Measurements from ENCODE around the gene GSDMA.

GSDMA gene

DNA sequence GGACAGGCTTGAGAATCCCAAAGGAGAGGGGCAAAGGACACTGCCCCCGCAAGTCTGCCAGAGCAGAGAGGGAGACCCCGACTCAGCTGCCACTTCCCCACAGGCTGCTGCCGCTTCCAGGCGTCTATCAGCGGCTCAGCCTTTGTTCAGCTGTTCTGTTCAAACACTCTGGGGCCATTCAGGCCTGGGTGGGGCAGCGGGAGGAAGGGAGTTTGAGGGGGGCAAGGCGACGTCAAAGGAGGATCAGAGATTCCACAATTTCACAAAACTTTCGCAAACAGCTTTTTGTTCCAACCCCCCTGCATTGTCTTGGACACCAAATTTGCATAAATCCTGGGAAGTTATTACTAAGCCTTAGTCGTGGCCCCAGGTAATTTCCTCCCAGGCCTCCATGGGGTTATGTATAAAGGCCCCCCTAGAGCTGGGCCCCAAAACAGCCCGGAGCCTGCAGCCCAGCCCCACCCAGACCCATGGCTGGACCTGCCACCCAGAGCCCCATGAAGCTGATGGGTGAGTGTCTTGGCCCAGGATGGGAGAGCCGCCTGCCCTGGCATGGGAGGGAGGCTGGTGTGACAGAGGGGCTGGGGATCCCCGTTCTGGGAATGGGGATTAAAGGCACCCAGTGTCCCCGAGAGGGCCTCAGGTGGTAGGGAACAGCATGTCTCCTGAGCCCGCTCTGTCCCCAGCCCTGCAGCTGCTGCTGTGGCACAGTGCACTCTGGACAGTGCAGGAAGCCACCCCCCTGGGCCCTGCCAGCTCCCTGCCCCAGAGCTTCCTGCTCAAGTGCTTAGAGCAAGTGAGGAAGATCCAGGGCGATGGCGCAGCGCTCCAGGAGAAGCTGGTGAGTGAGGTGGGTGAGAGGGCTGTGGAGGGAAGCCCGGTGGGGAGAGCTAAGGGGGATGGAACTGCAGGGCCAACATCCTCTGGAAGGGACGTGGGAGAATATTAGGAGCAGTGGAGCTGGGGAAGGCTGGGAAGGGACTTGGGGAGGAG is 52.5 kb downstream of the GSDMA start, which contains the start of gene CSF3:
Gene CSF3, plus strand, starts transcription at position 436 of the 993 bp plus-strand sequence. Its CDS starts 35 bp downstream, at position 471.
- H3K4me2 ChIP-seq (ENCODE audit: low read length): no peak within 1 kb of the TSS
- TF ChIP-seq, protein P1, sequence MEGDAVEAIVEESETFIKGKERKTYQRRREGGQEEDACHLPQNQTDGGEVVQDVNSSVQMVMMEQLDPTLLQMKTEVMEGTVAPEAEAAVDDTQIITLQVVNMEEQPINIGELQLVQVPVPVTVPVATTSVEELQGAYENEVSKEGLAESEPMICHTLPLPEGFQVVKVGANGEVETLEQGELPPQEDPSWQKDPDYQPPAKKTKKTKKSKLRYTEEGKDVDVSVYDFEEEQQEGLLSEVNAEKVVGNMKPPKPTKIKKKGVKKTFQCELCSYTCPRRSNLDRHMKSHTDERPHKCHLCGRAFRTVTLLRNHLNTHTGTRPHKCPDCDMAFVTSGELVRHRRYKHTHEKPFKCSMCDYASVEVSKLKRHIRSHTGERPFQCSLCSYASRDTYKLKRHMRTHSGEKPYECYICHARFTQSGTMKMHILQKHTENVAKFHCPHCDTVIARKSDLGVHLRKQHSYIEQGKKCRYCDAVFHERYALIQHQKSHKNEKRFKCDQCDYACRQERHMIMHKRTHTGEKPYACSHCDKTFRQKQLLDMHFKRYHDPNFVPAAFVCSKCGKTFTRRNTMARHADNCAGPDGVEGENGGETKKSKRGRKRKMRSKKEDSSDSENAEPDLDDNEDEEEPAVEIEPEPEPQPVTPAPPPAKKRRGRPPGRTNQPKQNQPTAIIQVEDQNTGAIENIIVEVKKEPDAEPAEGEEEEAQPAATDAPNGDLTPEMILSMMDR (IDR thresholded peaks at IDR 0.05; ENCODE audit: low read depth, low read length, poor library complexity, severe bottlenecking): no peak
- TF ChIP-seq EZH2phosphoT487 (IDR thresholded peaks at IDR 0.05; ENCODE audit: borderline replicate concordance, low read length): no peak
- no peaks in the 10 kb centered on the region for H3K9me3 ChIP-seq (ENCODE audit: control insufficient read depth, insufficient read depth, low read length)
- no peaks in the 10 kb centered on the region for H3F3A ChIP-seq (ENCODE audit: control insufficient read depth, insufficient read depth)
- peaks cover 5% of the 10 kb centered on the region for H3K4me1 ChIP-seq (ENCODE audit: control insufficient read depth, low read length)
- H3K27ac ChIP-seq (ENCODE audit: low read depth, low read length): no peak within 1 kb of the TSS
- no peaks in the 10 kb centered on the region for H3K27me3 ChIP-seq (ENCODE audit: control insufficient read depth, low read length)
- H3K9me2 ChIP-seq (replicated peaks; ENCODE audit: control insufficient read depth, low read length): no peaks in the 10 kb centered on the region
- H4K20me1 ChIP-seq (ENCODE audit: control insufficient read depth, insufficient read depth, low read depth, low read length): no peaks in the 10 kb centered on the region
- H3K4me3 ChIP-seq (ENCODE audit: low read length): no peak within 1 kb of the TSS
- H3K79me2 ChIP-seq (ENCODE audit: control insufficient read depth, low read length): no peaks in the 10 kb centered on the region
- peaks cover 7% of the 10 kb centered on the region; the same call in 1 of the 2 replicates for H3K36me3 ChIP-seq (ENCODE audit: control insufficient read depth, low read length)

DNA sequence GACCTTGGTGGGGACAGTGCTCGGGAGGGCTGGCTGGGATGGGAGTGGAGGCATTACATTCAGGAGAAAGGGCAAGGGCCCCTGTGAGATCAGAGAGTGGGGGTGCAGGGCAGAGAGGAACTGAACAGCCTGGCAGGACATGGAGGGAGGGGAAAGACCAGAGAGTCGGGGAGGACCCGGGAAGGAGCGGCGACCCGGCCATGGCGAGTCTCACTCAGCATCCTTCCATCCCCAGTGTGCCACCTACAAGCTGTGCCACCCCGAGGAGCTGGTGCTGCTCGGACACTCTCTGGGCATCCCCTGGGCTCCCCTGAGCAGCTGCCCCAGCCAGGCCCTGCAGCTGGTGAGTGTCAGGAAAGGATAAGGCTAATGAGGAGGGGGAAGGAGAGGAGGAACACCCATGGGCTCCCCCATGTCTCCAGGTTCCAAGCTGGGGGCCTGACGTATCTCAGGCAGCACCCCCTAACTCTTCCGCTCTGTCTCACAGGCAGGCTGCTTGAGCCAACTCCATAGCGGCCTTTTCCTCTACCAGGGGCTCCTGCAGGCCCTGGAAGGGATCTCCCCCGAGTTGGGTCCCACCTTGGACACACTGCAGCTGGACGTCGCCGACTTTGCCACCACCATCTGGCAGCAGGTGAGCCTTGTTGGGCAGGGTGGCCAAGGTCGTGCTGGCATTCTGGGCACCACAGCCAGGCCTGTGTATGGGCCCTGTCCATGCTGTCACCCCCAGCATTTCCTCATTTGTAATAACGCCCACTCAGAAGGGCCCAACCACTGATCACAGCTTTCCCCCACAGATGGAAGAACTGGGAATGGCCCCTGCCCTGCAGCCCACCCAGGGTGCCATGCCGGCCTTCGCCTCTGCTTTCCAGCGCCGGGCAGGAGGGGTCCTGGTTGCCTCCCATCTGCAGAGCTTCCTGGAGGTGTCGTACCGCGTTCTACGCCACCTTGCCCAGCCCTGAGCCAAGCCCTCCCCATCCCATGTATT is 53.5 kb downstream of the GSDMA start:
- Histone ChIP-seq H3K27me3 (ENCODE audit: control insufficient read depth, low read length) (no peaks in the 10 kb centered on the region), H3K79me2 (ENCODE audit: control insufficient read depth, low read length) (no peaks in the 10 kb centered on the region), H3K4me3 (ENCODE audit: low read length) (no peak overlapping the region), H3K4me2 (ENCODE audit: low read length) (no peak overlapping the region), H3F3A (ENCODE audit: control insufficient read depth, insufficient read depth) (no peaks in the 10 kb centered on the region), H3K27ac (ENCODE audit: low read depth, low read length) (no peak overlapping the region), H3K4me1 (ENCODE audit: control insufficient read depth, low read length) (peaks cover 5% of the 10 kb centered on the region), H3K36me3 (ENCODE audit: control insufficient read depth, low read length) (peaks cover 7% of the 10 kb centered on the region; the same call in 1 of the 2 replicates), H3K9me2 (replicated peaks; ENCODE audit: control insufficient read depth, low read length) (no peaks in the 10 kb centered on the region), H4K20me1 (ENCODE audit: control insufficient read depth, insufficient read depth, low read depth, low read length) (no peaks in the 10 kb centered on the region), H3K9me3 (ENCODE audit: control insufficient read depth, insufficient read depth, low read length) (no peaks in the 10 kb centered on the region)
- TF ChIP-seq EZH2phosphoT487 (IDR thresholded peaks at IDR 0.05; ENCODE audit: borderline replicate concordance, low read length): no peak
- TF ChIP-seq, protein P1 (IDR thresholded peaks at IDR 0.05; ENCODE audit: low read depth, low read length, poor library complexity, severe bottlenecking): no peak

DNA sequence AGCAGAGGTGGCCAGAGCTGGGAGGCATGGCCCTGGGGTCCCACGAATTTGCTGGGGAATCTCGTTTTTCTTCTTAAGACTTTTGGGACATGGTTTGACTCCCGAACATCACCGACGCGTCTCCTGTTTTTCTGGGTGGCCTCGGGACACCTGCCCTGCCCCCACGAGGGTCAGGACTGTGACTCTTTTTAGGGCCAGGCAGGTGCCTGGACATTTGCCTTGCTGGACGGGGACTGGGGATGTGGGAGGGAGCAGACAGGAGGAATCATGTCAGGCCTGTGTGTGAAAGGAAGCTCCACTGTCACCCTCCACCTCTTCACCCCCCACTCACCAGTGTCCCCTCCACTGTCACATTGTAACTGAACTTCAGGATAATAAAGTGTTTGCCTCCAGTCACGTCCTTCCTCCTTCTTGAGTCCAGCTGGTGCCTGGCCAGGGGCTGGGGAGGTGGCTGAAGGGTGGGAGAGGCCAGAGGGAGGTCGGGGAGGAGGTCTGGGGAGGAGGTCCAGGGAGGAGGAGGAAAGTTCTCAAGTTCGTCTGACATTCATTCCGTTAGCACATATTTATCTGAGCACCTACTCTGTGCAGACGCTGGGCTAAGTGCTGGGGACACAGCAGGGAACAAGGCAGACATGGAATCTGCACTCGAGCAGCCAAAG is 54.7 kb downstream of the GSDMA start:
- peaks cover 13% of the 10 kb centered on the region for H3K36me3 ChIP-seq (ENCODE audit: control insufficient read depth, low read length)
- H3K9me3 ChIP-seq (ENCODE audit: control insufficient read depth, insufficient read depth, low read length): no peaks in the 10 kb centered on the region
- H3K4me1 ChIP-seq (ENCODE audit: control insufficient read depth, low read length): peaks cover 5% of the 10 kb centered on the region
- H3K4me3 ChIP-seq (ENCODE audit: low read length): no peak overlapping the region
- H3F3A ChIP-seq (ENCODE audit: control insufficient read depth, insufficient read depth): no peaks in the 10 kb centered on the region
- H3K79me2 ChIP-seq (ENCODE audit: control insufficient read depth, low read length): no peaks in the 10 kb centered on the region
- H3K4me2 ChIP-seq (ENCODE audit: low read length): no peak overlapping the region
- no peaks in the 10 kb centered on the region for H3K27me3 ChIP-seq (ENCODE audit: control insufficient read depth, low read length)
- no peaks in the 10 kb centered on the region for H3K9me2 ChIP-seq (replicated peaks; ENCODE audit: control insufficient read depth, low read length)
- H4K20me1 ChIP-seq (ENCODE audit: control insufficient read depth, insufficient read depth, low read depth, low read length): no peaks in the 10 kb centered on the region
- H3K27ac ChIP-seq (ENCODE audit: low read depth, low read length): no peak overlapping the region
- TF ChIP-seq, protein P1 (IDR thresholded peaks at IDR 0.05; ENCODE audit: low read depth, low read length, poor library complexity, severe bottlenecking): no peak
- TF ChIP-seq EZH2phosphoT487 (IDR thresholded peaks at IDR 0.05; ENCODE audit: borderline replicate concordance, low read length): no peak
